Brain (organoid and tissue), 1 donor: ENCODE results near the gene ENTPD1. TPM values are rescaled to one million over a fixed set of nuclear protein-coding genes. Genes with fewer than 3 reads are reported as not detected.

Experiments
- polyA plus RNA-seq: library from polyadenylated mRNA; stranded (reverse); fragments of 350-450 nt; fragmentation: Illumina TruSeq; extraction: RNeasy Lipid Tissue Mini Kit (QIAGEN cat#74804); gene quantifications from one replicate; pipeline ENCODE4 v1.2.3, GENCODE V29; 2015; ENCODE audit warnings: low read depth, low replicate concordance; ENCODE audit not compliant: insufficient read depth

The ENTPD1 gene
- polyA plus RNA-seq, 1 donor from 2014 or later, result 7.0 TPM

Other genes with a start within 250 kb of the ENTPD1 start
- 21.1 TPM for gene SORBS1, start 194.8 kb upstream of the ENTPD1 start, polyA plus RNA-seq
- 31.1 TPM for gene ALDH18A1, start 99.5 kb upstream of the ENTPD1 start, polyA plus RNA-seq
- 35.5 TPM for gene TCTN3, start 62.2 kb upstream of the ENTPD1 start, polyA plus RNA-seq
- not detected for gene CC2D2B, start 151.8 kb downstream of the ENTPD1 start, polyA plus RNA-seq